PC-9 (cell line): ENCODE results near the gene LAG3. TPM values are rescaled to one million over a fixed set of nuclear protein-coding genes. Genes with fewer than 3 reads are reported as not detected.

Experiments used
- BruUV-seq: library from RNA; stranded (reverse); fragments of 400-500 nt; replicated peaks from 2 replicates; lab custom pipeline; 2021; lab: Mats Ljungman, UMichigan
- CTCF ChIA-PET: fragments of 300-600 bp; sonication (Branson Sonifier 250); formaldehyde crosslinking; loops from one replicate; lab custom pipeline; 2022; ENCODE audit warnings: antibody characterized with exemption; lab: Charles Lee
- POLR2A ChIA-PET: fragments of 300-600 bp; sonication (Branson Sonifier 250); formaldehyde crosslinking; loops from one replicate; lab custom pipeline; 2022; ENCODE audit warnings: antibody characterized with exemption; ENCODE audit not compliant: unreplicated experiment; lab: Charles Lee
- DNase-seq, 2 experiments: peaks; one replicate each; pipeline versions ENCODE4 v3.0.0 to v3.0.0-alpha.2; 2015 to 2022; ENCODE audit warnings: mixed read lengths in 1 of 2
- H2AFZ ChIP-seq: fragments of 200-600 bp; sonication (generic); 2 replicates; pipeline ENCODE4 v1.8.1; 2017; ENCODE audit warnings: antibody characterized with exemption
- H3F3A ChIP-seq: fragments of 200-600 bp; sonication (generic); 2 replicates; pipeline ENCODE4 v1.8.1; 2017; ENCODE audit warnings: antibody characterized with exemption, mild to moderate bottlenecking, low read depth; ENCODE audit not compliant: insufficient read depth
- H3K27ac ChIP-seq: fragments of 200-600 bp; sonication (generic); 2 replicates; pipeline ENCODE4 v1.6.1; 2016; ENCODE audit warnings: mixed run types
- H3K27me3 ChIP-seq: fragments of 200-600 bp; sonication (generic); 2 replicates; pipeline ENCODE4 v1.6.1; 2016; ENCODE audit warnings: low read depth, mixed run types; ENCODE audit not compliant: insufficient read depth
- H3K36me3 ChIP-seq: fragments of 200-600 bp; sonication (generic); 2 replicates; pipeline ENCODE4 v1.6.1; 2016; ENCODE audit warnings: low read depth, mixed run types
- H3K4me1 ChIP-seq: fragments of 200-600 bp; sonication (generic); replicated peaks from 2 replicates; pipeline ENCODE4 v1.6.1; 2016; ENCODE audit warnings: mixed run types; ENCODE audit not compliant: insufficient read depth
- H3K4me2 ChIP-seq: fragments of 200-600 bp; sonication (generic); 2 replicates; pipeline ENCODE4 v1.6.1; 2017; ENCODE audit warnings: mixed run types
- H3K4me3 ChIP-seq: fragments of 200-600 bp; sonication (generic); 2 replicates; pipeline ENCODE4 v1.6.1; 2016; ENCODE audit warnings: mixed run types
- H3K79me2 ChIP-seq: fragments of 200-600 bp; sonication (generic); 2 replicates; pipeline ENCODE4 v1.6.1; 2017; ENCODE audit warnings: low read depth, mixed run types
- H3K9me2 ChIP-seq: fragments of 200-600 bp; sonication (generic); 2 replicates; pipeline ENCODE4 v1.8.1; 2017; ENCODE audit warnings: mild to moderate bottlenecking; ENCODE audit not compliant: insufficient read depth
- H3K9me3 ChIP-seq: fragments of 200-600 bp; sonication (generic); 2 replicates; pipeline ENCODE4 v1.8.1; 2016; ENCODE audit warnings: low read depth; ENCODE audit not compliant: insufficient read depth
- H4K20me1 ChIP-seq: fragments of 200-600 bp; sonication (generic); 2 replicates; pipeline ENCODE4 v1.8.1; 2017; ENCODE audit not compliant: insufficient read depth
- CTCF ChIP-seq: fragments of 200-600 bp; sonication (generic); conservative IDR thresholded peaks from 2 replicates; pipeline ENCODE4 v1.6.1; 2017; ENCODE audit warnings: mixed run types, antibody characterized with exemption, mild to moderate bottlenecking, moderate library complexity
- EZH2 ChIP-seq: fragments of 200-600 bp; sonication (generic); IDR thresholded peaks from 2 replicates; pipeline ENCODE4 v1.8.0; 2017; ENCODE audit warnings: antibody characterized with exemption, low read depth
- intact Hi-C: fragments of 100-400 bp; cut with micrococcal nuclease; formaldehyde crosslinking; loops from one replicate; pipeline ENCODE4 v1.10.0; 2022; ENCODE audit not compliant: unreplicated experiment
- total RNA-seq: library from RNA; stranded (reverse); gene quantifications from 2 replicates; pipeline ENCODE4 v1.2.3, GENCODE V29; 2021

LAG3 gene
- total RNA-seq, 1 experiment from 2014 or later = 10.5 TPM

- peak within 1 kb of the TSS; percentile 89 for H2AFZ ChIP-seq
- intact Hi-C loops = loop anchor here (1.0 to 5.0 kb wide), 11 partner anchors 11 to 212 kb away; partner anchors contain the start of genes C12orf57, COPS7A, RNU7-1 and USP5
These were observed 19.2 kb upstream of the LAG3 start, which contains the start of gene MLF2 for GRCh38 chr12:6752921-6753771. Gene MLF2, minus strand, starts transcription at chr12:6753141. Its CDS starts 807 bp downstream, at chr12:6752334.

DNA sequence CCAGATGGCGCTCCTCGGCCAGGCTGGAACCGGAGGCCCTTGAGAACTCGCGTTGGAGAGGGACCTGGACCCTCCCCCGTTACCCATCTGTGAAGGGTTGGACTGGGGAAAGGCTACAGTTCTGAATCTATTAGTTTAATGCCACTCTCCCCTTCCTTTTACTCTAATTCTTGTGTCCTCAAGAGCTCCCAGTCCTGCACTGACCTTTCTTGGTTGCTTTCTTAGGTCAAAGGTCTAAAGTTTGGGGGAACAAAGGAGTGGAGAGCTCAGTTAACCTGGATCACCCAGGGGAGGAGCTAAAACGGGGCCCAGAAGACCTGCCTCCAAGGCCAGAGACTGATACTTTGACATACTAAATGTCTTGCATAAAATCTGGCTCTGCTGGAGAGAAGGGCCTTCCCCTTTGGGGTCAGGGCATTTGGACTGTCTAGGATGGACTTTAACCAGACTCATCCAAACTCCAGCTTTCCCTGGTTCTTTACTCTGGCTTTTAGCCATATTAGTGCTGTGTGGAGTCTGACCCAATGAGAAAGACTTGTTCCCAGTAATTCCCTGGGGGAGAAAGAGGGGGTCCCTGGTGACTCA, 18.5 kb upstream of the LAG3 start:
- intact Hi-C loops = loop anchor here (1.0 to 5.0 kb wide), 11 partner anchors 10 to 211 kb away; partner anchors contain the start of genes C12orf57, COPS7A, RNU7-1 and USP5
- Histone ChIP-seq H3K4me1 (peaks cover 16% of the 10 kb centered on the region), H2AFZ (no peak overlapping the region), H3K9me3 (no peaks in the 10 kb centered on the region), H3K4me3 (no peak overlapping the region; the same call in 1 of the 2 replicates), H3K9me2 (no peaks in the 10 kb centered on the region), H4K20me1 (no peaks in the 10 kb centered on the region; the same call in 1 of the 2 replicates), H3K36me3 (peaks cover 17% of the 10 kb centered on the region), H3K27me3 (no peaks in the 10 kb centered on the region), H3K27ac (no peak overlapping the region), H3F3A (peaks cover 14% of the 10 kb centered on the region; the same call in 1 of the 2 replicates), H3K4me2 (peak overlapping the region; percentile 80), H3K79me2 (peaks cover 26% of the 10 kb centered on the region)
- CTCF ChIA-PET = interaction anchor here (0.6 to 3.6 kb wide), 11 partner anchors 9 to 326 kb away, joined by 3 to 83 read pairs (median 10); partner anchors contain the start of genes COPS7A, P3H3, PTMS and USP5
- POLR2A ChIA-PET = interaction anchor here (0.7 to 2.8 kb wide), 4 partner anchors 12 to 190 kb away, joined by 4 to 59 read pairs (median 6); partner anchors contain the start of genes C12orf57, PTMS and RNU7-1
- no peak for DNase-seq
- no TSS peak for BruUV-seq
- no peak for TF ChIP-seq EZH2
- peak; percentile 98; the same call in 1 of the 2 replicates for TF ChIP-seq CTCF

More at GRCh38 chr12:6752921-6753771, 19.2 kb upstream of the LAG3 start, which contains the start of gene MLF2:
- Histone ChIP-seq H3K4me3 (peak within 1 kb of the TSS; percentile 77), H3K79me2 (peaks cover 26% of the 10 kb centered on the region), H3K9me2 (no peaks in the 10 kb centered on the region), H3F3A (peaks cover 14% of the 10 kb centered on the region; the same call in 1 of the 2 replicates), H4K20me1 (no peaks in the 10 kb centered on the region; the same call in 1 of the 2 replicates), H3K9me3 (no peaks in the 10 kb centered on the region), H3K36me3 (peaks cover 17% of the 10 kb centered on the region), H3K27me3 (no peaks in the 10 kb centered on the region), H3K4me1 (peaks cover 16% of the 10 kb centered on the region), H3K27ac (peak within 1 kb of the TSS; percentile 83), H3K4me2 (peak within 1 kb of the TSS; percentile 80)
- TSS peak; percentile 74 for BruUV-seq
- POLR2A ChIA-PET = interaction anchor here (0.5 to 2.8 kb wide), 19 partner anchors 11 to 1017 kb away, joined by 3 to 63 read pairs (median 5); partner anchors contain the start of genes C12orf57, COPS7A, GAPDH and PTMS
- DNase-seq = peak; percentile 95 to 100
- CTCF ChIA-PET = interaction anchor here (0.6 to 3.6 kb wide), 20 partner anchors 10 to 195 kb away, joined by 3 to 83 read pairs (median 5); partner anchors contain the start of genes CD4, COPS7A, LAG3 and P3H3
- no peak; the same call in 1 of the 2 replicates for TF ChIP-seq CTCF
- no peak for TF ChIP-seq EZH2
